Activated CD8-positive, alpha-beta T cell treated with anti-CD3 and anti-CD28 coated beads, Interleukin-2, amount 10 ng/mL, durations not matched to agents 7 days and 5 days (primary cell): ENCODE measurements around the gene HDDC3. TPM values are rescaled to one million over a fixed set of nuclear protein-coding genes. Genes with fewer than 3 reads are reported as not detected.
A peak's percentile ranks its signal among the peaks of the same experiment; 100 is the strongest.

Experiments used
- ATAC-seq: fragments of 150-1000 bp; cut with Tn5 transposase; one replicate; pipeline ENCODE4 v1.10.0; 2021; ENCODE audit warnings: moderate library complexity
- CTCF ChIA-PET: fragments of 350-600 bp; sonication (Branson Sonifier 250); formaldehyde crosslinking; loops from one replicate; lab custom pipeline; 2021; ENCODE audit warnings: antibody characterized with exemption; lab: Charles Lee
- POLR2A ChIA-PET: fragments of 350-600 bp; sonication (Branson Sonifier 250); formaldehyde crosslinking; loops from one replicate; lab custom pipeline; 2021; ENCODE audit warnings: antibody characterized with exemption; lab: Charles Lee
- DNase-seq: peaks from one replicate; pipeline ENCODE4 v3.0.0-alpha.2; 2020
- H3K27ac Mint-ChIP-seq: one replicate; pipeline ENCODE4 v1.8.0; 2021; ENCODE audit warnings: mild to moderate bottlenecking, mixed read lengths
- H3K27me3 Mint-ChIP-seq: one replicate; pipeline ENCODE4 v1.8.0; 2021; ENCODE audit warnings: low read depth, mixed read lengths
- H3K36me3 Mint-ChIP-seq: one replicate; pipeline ENCODE4 v1.8.0; 2021; ENCODE audit warnings: low read depth, mixed read lengths
- H3K4me1 Mint-ChIP-seq: one replicate; pipeline ENCODE4 v1.8.0; 2021; ENCODE audit warnings: low read depth, mixed read lengths
- H3K4me3 Mint-ChIP-seq: one replicate; pipeline ENCODE4 v1.8.0; 2021; ENCODE audit warnings: mild to moderate bottlenecking, mixed read lengths
- H3K9me3 Mint-ChIP-seq: one replicate; pipeline ENCODE4 v1.8.0; 2022; ENCODE audit warnings: mixed read lengths; ENCODE audit not compliant: insufficient read depth
- total RNA-seq, 2 experiments: library from RNA; stranded (reverse); gene quantifications; one replicate each; pipeline ENCODE4 v1.2.3, GENCODE V29; 2021

The HDDC3 gene
- total RNA-seq, 2 experiments from 2014 or later, result 23.8 to 26.9 TPM

DNA sequence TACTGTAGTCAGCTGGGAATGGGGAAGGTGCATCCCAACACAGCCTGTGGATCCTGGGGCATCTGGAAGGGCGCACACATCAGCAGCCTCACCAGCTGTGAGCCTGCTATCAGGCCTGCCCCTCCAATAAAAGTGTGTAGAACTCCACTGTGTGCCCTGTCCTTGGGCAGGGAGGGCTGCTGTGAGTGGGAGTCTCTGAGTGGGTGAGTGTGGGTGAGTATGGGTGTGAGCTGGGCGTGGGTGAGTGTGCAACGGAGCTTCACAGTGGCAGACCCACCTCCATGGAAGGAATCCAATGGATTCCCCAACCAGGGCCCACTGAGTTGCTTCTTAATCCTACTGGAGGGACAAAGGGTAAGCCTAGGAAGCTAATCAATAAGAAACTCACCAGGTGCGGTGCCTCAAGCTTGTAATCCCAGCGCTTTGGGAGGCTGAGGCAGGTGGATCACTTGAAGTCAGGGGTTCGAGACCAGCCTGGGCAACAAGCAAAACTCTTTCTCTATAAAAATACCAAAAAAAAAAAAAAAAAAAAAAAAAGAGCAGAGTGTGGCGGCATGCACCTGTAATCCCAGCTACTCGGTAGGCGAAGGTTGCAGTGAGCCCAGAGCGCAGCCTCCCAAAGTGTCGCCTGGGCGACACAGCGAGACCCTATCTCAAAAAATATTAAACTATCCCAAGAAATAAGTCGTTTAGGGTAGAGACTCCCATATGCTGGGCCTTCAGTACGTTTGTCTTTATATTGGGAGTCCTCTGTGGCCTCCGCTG, 21.8 kb upstream of the HDDC3 start:
- ChIA-PET POLR2A (interaction anchor here (0.9 to 4.6 kb wide), 12 partner anchors 9 to 374 kb away, joined by 3 to 93 read pairs (median 4); partner anchors contain the start of genes HDDC3, MAN2A2, PRC1 and UNC45A), CTCF (interaction anchor here (1.0 to 7.3 kb wide), 7 partner anchors 20 to 318 kb away, joined by 3 to 154 read pairs (median 12); partner anchors contain the start of genes HDDC3 and UNC45A)
- no peak for DNase-seq
- Mint-ChIP-seq H3K27me3 (no peaks in the 10 kb centered on the region), H3K9me3 (no peaks in the 10 kb centered on the region), H3K36me3 (peaks cover 49% of the 10 kb centered on the region), H3K4me1 (peaks cover 22% of the 10 kb centered on the region), H3K4me3 (peak overlapping the region; percentile 88), H3K27ac (peak overlapping the region; percentile 97)
- ATAC-seq, result no peak

DNA sequence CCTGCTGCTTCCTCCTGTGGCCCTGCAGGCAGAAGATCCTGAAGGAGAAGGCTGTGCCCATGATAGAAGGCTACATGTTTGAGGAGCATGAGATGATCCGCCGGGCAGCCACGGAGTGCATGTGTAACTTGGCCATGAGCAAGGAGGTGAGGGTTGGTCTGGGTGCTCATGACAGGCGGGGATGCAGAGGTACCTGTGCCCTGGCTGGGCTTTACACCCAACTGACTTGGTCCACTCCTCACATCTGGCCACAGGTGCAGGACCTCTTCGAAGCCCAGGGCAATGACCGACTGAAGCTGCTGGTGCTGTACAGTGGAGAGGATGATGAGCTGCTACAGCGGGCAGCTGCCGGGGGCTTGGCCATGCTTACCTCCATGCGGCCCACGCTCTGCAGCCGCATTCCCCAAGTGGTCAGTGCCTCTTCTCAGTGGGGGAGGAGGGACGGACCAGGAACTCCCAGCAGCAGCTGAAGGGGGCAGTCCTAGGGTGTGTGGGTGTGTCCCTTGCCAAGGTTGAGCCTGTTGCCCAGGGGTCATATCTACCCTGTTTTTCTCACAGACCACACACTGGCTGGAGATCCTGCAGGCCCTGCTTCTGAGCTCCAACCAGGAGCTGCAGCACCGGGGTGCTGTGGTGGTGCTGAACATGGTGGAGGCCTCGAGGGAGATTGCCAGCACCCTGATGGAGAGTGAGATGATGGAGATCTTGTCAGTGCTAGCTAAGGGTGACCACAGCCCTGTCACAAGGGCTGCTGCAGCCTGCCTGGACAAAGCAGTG, 20.7 kb upstream of the HDDC3 start:
- ATAC-seq, result no peak
- Mint-ChIP-seq H3K4me1 (peaks cover 22% of the 10 kb centered on the region), H3K4me3 (no peak overlapping the region), H3K27ac (peak overlapping the region; percentile 69), H3K9me3 (no peaks in the 10 kb centered on the region), H3K36me3 (peaks cover 56% of the 10 kb centered on the region), H3K27me3 (no peaks in the 10 kb centered on the region)
- ChIA-PET POLR2A (interaction anchor here (2.4 to 4.6 kb wide), 2 partner anchors 11 to 19 kb away, joined by 8 to 93 read pairs; partner anchors contain the start of genes HDDC3 and UNC45A), CTCF (interaction anchor here (7.3 kb wide), 1 partner anchor 19 kb away, joined by 154 read pairs; the partner anchor contains the start of genes HDDC3 and UNC45A)
- no peak for DNase-seq

DNA sequence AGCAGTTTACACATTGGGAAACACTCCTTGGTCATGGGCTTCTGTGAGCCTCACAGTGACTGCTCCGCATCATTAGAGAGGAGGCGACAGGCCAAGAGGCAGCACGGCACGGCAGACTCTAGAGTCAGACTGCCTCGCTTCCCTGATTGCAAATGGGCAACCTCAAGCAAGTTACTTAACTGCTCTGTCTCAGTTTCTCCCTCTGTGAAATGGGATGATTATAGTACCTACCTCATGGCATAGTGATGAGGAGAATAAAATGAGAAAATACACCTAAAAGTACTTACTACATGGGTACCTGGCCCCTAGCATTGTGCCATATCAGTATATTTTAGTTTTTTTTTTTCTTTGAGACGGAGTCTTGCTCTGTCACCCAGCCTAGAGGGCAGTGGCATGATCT, 18.3 kb upstream of the HDDC3 start:
- DNase-seq (no peak), ATAC-seq (no peak)
- POLR2A ChIA-PET, result no interaction called here
- Mint-ChIP-seq H3K27ac (no peak overlapping the region), H3K9me3 (no peaks in the 10 kb centered on the region), H3K36me3 (peaks cover 57% of the 10 kb centered on the region), H3K27me3 (no peaks in the 10 kb centered on the region), H3K4me1 (peaks cover 13% of the 10 kb centered on the region), H3K4me3 (no peak overlapping the region)
- CTCF ChIA-PET, result interaction anchor here (5.8 kb wide), 1 partner anchor 17 kb away, joined by 37 read pairs; the partner anchor contains the start of genes HDDC3 and UNC45A

DNA sequence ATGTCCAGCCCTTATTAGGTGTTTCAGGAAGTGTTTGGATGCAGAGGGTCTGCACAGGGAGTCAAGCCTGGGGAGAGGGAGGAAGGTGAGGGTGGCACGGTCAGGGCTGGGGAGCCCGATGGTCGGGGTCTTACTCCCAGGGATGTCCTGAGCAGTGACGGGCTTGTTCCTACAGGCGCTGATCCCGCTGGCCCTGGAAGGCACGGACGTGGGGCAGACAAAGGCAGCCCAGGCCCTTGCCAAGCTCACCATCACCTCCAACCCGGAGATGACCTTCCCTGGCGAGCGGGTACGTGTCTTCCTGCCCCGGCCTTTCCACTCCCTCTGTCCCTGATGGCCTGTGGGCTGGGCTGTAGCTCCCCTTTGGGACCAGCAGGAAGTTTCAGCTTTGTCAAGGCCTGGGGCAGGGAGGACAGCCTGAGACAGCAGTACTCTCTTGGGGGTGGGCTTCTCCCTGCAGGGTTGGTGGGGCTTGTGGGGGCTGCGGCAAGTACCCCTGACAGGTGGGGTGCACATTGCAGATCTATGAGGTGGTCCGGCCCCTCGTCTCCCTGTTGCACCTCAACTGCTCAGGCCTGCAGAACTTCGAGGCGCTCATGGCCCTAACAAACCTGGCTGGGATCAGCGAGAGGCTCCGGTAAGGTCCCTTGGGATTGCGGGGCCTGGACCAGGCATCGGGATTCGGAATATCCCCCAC, 17.8 kb upstream of the HDDC3 start:
- Mint-ChIP-seq H3K27me3 (no peaks in the 10 kb centered on the region), H3K4me3 (no peak overlapping the region)

DNA sequence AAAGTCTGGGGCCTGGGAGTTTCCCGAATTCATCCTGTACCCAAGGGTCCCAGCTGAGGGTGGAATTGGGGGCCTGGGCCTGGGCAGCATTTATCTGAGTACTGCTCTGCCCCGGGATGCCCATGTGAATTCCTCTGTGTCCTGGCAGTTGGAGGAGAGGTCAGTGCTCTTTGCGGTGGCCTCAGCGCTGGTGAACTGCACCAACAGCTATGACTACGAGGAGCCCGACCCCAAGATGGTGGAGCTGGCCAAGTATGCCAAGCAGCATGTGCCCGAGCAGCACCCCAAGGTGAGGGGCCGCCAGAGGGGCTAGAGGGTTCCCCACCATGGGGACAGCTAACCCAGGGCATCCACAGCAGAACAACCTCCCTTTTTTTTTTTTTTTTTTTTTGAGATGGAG, 16.2 kb upstream of the HDDC3 start:
- CTCF ChIA-PET, result interaction anchor here (1.0 to 5.8 kb wide), 2 partner anchors 9 to 15 kb away, joined by 3 to 37 read pairs; partner anchors contain the start of genes HDDC3 and UNC45A
- H3K36me3 Mint-ChIP-seq, result peaks cover 59% of the 10 kb centered on the region
- no peaks in the 10 kb centered on the region for H3K27me3 Mint-ChIP-seq
- H3K27ac Mint-ChIP-seq, result no peak overlapping the region
- DNase-seq (no peak), ATAC-seq (no peak)
- no peaks in the 10 kb centered on the region for H3K9me3 Mint-ChIP-seq
- POLR2A ChIA-PET, result no interaction called here
- no peak overlapping the region for H3K4me3 Mint-ChIP-seq
- H3K4me1 Mint-ChIP-seq, result peaks cover 3% of the 10 kb centered on the region

More for the DNA sequence above, 17.8 kb upstream of the HDDC3 start:
- H3K36me3 Mint-ChIP-seq, result peaks cover 58% of the 10 kb centered on the region
- no peak overlapping the region for H3K27ac Mint-ChIP-seq
- H3K9me3 Mint-ChIP-seq, result no peaks in the 10 kb centered on the region
- peaks cover 13% of the 10 kb centered on the region for H3K4me1 Mint-ChIP-seq
- CTCF ChIA-PET, result interaction anchor here (5.8 kb wide), 1 partner anchor 17 kb away, joined by 37 read pairs; the partner anchor contains the start of genes HDDC3 and UNC45A
- DNase-seq, result no peak
- no peak for ATAC-seq
- POLR2A ChIA-PET, result no interaction called here

DNA sequence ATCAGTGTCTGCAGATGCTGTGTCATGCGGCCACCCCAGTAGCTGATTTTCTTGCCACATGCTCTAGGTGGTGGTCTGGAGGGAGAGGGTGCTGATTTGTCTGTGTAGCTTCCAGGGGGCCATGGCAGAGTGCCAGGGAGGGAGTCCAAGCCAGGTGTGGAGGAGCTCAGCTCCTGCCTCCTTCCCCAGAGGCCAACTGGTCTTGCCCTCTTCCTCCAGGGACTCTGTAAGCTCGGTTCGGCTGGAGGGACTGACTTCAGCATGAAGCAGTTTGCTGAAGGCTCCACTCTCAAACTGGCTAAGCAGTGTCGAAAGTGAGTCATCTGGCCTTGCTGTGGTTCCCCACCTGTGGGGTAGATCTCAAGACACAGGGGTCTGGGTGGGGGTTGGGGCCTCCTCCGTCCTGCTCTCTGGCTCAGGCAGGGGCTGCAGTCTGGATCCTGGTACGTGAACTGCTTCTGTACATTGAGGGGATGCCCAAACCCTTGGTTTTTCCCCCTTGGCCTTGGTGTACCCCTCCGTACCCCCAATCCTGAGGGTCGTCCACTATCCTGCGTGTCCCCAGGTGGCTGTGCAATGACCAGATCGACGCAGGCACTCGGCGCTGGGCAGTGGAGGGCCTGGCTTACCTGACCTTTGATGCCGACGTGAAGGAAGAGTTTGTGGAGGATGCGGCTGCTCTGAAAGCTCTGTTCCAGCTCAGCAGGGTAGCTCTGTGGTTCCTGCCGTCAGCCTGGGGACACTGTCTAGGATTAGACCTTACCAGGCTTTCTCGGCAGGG, 15.4 kb upstream of the HDDC3 start:
- CTCF ChIA-PET, result interaction anchor here (0.7 to 5.8 kb wide), 3 partner anchors 10 to 19 kb away, joined by 3 to 37 read pairs (median 3); partner anchors contain the start of genes HDDC3 and UNC45A
- POLR2A ChIA-PET, result interaction anchor here (0.6 kb wide), 2 partner anchors 15 to 231 kb away, joined by 3 read pairs; partner anchors contain the start of genes BLM and HDDC3
- no peak overlapping the region for H3K27ac Mint-ChIP-seq
- ATAC-seq (no peak), DNase-seq (no peak)
- no peak overlapping the region for H3K4me3 Mint-ChIP-seq
- H3K36me3 Mint-ChIP-seq, result peaks cover 58% of the 10 kb centered on the region
- no peaks in the 10 kb centered on the region for H3K27me3 Mint-ChIP-seq
- no peaks in the 10 kb centered on the region for H3K9me3 Mint-ChIP-seq
- H3K4me1 Mint-ChIP-seq, result no peaks in the 10 kb centered on the region

DNA sequence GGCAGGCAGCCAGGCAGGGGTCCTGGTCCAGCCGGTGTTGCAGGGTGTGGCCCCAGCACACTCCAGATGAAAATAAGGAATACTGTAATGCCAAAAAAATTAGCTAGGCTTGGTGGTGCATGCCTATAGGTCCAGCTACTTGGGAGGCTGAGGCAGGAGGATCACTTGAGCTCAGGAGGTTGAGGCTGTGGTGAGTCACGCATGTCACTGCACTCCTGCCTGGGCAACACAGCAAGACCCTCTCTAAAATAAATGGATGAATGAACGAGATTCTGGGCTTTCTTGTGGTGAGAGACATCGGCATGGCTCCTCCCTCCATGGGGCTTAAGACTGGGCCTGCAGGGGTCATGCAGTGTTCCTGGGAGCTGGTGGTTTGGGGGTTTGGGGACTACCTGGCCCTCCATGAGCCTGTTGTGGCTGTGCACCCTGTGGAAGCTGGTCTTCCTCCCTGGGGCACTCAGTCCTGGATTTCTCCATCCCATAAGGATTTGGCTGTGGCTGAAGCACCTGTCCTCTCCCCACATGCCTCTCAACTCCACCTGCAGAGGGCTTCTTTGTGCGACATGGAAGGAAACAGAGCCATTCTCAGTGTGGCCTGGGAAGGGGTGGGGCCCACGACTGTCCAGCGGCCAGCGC, 14.7 kb upstream of the HDDC3 start:
- Mint-ChIP-seq H3K27me3 (no peaks in the 10 kb centered on the region), H3K36me3 (peaks cover 60% of the 10 kb centered on the region), H3K27ac (no peak overlapping the region), H3K4me3 (no peak overlapping the region), H3K4me1 (no peaks in the 10 kb centered on the region), H3K9me3 (no peaks in the 10 kb centered on the region)
- POLR2A ChIA-PET, result no interaction called here
- ATAC-seq (no peak), DNase-seq (no peak)
- CTCF ChIA-PET, result interaction anchor here (0.7 to 5.8 kb wide), 2 partner anchors 13 to 20 kb away, joined by 3 to 37 read pairs; partner anchors contain the start of genes HDDC3 and UNC45A

DNA sequence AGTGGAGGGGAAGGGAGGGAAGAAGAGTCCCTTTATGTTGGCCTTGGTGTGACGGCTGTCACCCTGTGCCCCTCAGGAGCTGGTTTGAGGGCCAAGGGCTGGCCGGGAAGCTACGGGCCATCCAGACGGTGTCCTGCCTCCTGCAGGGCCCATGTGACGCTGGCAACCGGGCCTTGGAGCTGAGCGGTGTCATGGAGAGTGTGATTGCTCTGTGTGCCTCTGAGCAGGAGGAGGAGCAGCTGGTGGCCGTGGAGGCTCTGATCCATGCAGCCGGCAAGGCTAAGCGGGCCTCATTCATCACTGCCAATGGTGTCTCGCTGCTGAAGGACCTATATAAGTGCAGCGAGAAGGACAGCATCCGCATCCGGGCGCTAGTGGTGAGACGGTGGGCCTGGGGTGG, 14.2 kb upstream of the HDDC3 start:
- Mint-ChIP-seq H3K9me3 (no peaks in the 10 kb centered on the region), H3K27ac (no peak overlapping the region), H3K4me3 (no peak overlapping the region), H3K36me3 (peaks cover 58% of the 10 kb centered on the region), H3K27me3 (no peaks in the 10 kb centered on the region), H3K4me1 (no peaks in the 10 kb centered on the region)
- no peak for DNase-seq
- ChIA-PET POLR2A (no interaction called here), CTCF (interaction anchor here (5.8 kb wide), 1 partner anchor 13 kb away, joined by 37 read pairs; the partner anchor contains the start of genes HDDC3 and UNC45A)
- no peak for ATAC-seq

DNA sequence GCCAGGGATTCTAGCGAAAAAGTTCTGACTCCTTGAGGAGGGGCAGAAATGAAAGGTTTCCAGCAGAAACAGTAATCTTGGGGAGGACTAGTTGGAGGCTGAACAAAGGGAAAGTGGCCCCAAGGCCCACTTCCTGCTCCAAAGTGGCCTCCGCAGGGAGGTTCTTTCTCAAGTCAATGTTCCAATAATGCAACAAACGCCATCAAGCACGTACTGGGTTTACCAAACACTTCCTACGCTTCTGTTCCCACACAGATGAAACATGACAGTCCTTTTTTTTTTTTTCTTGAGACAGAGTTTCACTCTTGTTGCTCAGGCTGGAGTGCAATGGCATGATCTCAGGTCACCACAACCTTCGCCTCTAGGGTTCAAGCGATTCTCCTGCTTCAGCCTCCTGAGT, 12.7 kb upstream of the HDDC3 start:
- no peak for DNase-seq
- Mint-ChIP-seq H3K4me1 (no peaks in the 10 kb centered on the region), H3K9me3 (no peaks in the 10 kb centered on the region), H3K36me3 (peaks cover 63% of the 10 kb centered on the region), H3K27ac (no peak overlapping the region), H3K27me3 (no peaks in the 10 kb centered on the region), H3K4me3 (no peak overlapping the region)
- ChIA-PET POLR2A (no interaction called here), CTCF (interaction anchor here (1.1 to 5.4 kb wide), 3 partner anchors 11 to 12 kb away, joined by 3 to 45 read pairs (median 18); partner anchors contain the start of genes HDDC3 and UNC45A)
- no peak for ATAC-seq
